Epithelial cell of esophagus (primary cell): ENCODE data around the gene FAM120A.

Experiments used
- DNase-seq: peaks from one replicate; pipeline ENCODE4 v3.0.0; 2010; ENCODE audit warnings: low read depth
- H3K4me3 ChIP-seq: 2 replicates; pipeline ENCODE4 v1.5.1; 2011; ENCODE audit warnings: mild to moderate bottlenecking, low read length, control low read depth
- CTCF ChIP-seq: IDR thresholded peaks from 2 replicates; pipeline ENCODE4 v1.5.1; 2011; ENCODE audit warnings: low read depth, mild to moderate bottlenecking, low read length, control low read depth, inconsistent platforms; ENCODE audit not compliant: insufficient read depth; ENCODE audit errors: missing control alignments

The FAM120A gene

GRCh38 chr9:93582550-93582949 lies 131.1 kb downstream of the FAM120A start:
- no peak overlapping the region for H3K4me3 ChIP-seq
- DNase-seq, result no peak
- no peak for TF ChIP-seq CTCF

GRCh38 chr9:93585259-93585658 lies 133.8 kb downstream of the FAM120A start:
- DNase-seq, result no peak
- TF ChIP-seq CTCF, result no peak
- H3K4me3 ChIP-seq, result no peak overlapping the region

- DNase-seq, result no peak
- TF ChIP-seq CTCF, result no peak
These were observed 134.2 kb downstream of the FAM120A start for GRCh38 chr9:93585695-93586094.

GRCh38 chr9:93586290-93587057 lies 135.0 kb downstream of the FAM120A start:
- H3K4me3 ChIP-seq, result no peak overlapping the region
- DNase-seq, result no peak
- TF ChIP-seq CTCF, result no peak

More at GRCh38 chr9:93585695-93586094, 134.2 kb downstream of the FAM120A start:
- H3K4me3 ChIP-seq, result no peak overlapping the region

- TF ChIP-seq CTCF, result no peak
- no peak overlapping the region for H3K4me3 ChIP-seq
- DNase-seq, result no peak
These were observed 135.8 kb downstream of the FAM120A start for GRCh38 chr9:93587284-93587650.

GRCh38 chr9:93587651-93588347 lies 136.3 kb downstream of the FAM120A start:
- TF ChIP-seq CTCF, result no peak
- H3K4me3 ChIP-seq, result no peak overlapping the region
- no peak for DNase-seq
